Measurements from ENCODE around the gene HOMER2.

DNA sequence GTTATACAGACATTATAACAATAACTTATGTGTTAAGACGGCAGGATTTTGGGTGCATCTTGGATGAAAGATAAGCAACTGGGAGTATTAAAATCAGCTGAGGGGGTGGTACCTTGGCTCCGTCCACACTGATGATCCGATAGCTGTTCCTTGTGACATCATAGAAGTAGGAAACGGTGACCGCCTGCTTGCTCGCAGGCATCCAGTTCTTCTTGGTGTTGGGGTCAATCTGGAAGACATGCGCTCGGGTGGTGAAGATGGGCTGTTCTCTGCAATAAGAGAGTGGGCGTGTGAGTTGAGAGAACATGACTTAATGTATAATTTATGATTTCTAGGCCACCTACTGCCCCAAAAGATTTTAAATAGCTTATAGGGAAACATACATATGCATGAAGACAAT lies 59.9 kb downstream of the HOMER2 start:
- TF ChIP-seq POLR2A (IDR thresholded peaks at IDR 0.05; ENCODE audit: low read length) (no peak), GATA1 (IDR thresholded peaks at IDR 0.05; ENCODE audit: low read depth, low read length) (no peak)
